Neural cell (in vitro differentiated cells): Measurements from ENCODE around the gene PRTFDC1. TPM values are rescaled to one million over a fixed set of nuclear protein-coding genes. Genes with fewer than 3 reads are reported as not detected.

Source experiments
- H2AFZ ChIP-seq: fragments of 200-600, 300-800 bp; sonication (generic), shearing (Covaris generic); 2 replicates; pipeline ENCODE4 v1.6.0; 2014; ENCODE audit warnings: low read depth, mild to moderate bottlenecking, antibody characterized with exemption, low read length, moderate library complexity
- H3F3A ChIP-seq: fragments of 200-600 bp; shearing (Covaris generic); 2 replicates; pipeline ENCODE4 v1.6.1; 2016; ENCODE audit warnings: mild to moderate bottlenecking, moderate library complexity, mixed read lengths, antibody characterized with exemption, low read length; ENCODE audit not compliant: insufficient read depth, poor library complexity, severe bottlenecking
- H3K27ac ChIP-seq: fragments of 200-600, 300-800 bp; sonication (generic), shearing (Covaris generic); 2 replicates; pipeline ENCODE4 v1.5.1; 2014; ENCODE audit warnings: mild to moderate bottlenecking, low read length, moderate library complexity
- H3K27me3 ChIP-seq: fragments of 300-800, 200-600 bp; sonication (generic), shearing (Covaris generic); 2 replicates; pipeline ENCODE4 v1.6.0; 2014; ENCODE audit warnings: mild to moderate bottlenecking, low read depth, low read length, moderate library complexity; ENCODE audit not compliant: insufficient read depth
- H3K36me3 ChIP-seq: fragments of 300-800, 200-600 bp; sonication (generic), shearing (Covaris generic); 2 replicates; pipeline ENCODE4 v1.5.1; 2014; ENCODE audit warnings: mild to moderate bottlenecking, antibody characterized with exemption, low read length, moderate library complexity; ENCODE audit not compliant: insufficient read depth
- H3K4me2 ChIP-seq: fragments of 300-800, 200-600 bp; sonication (generic), shearing (Covaris generic); 2 replicates; pipeline ENCODE4 v1.6.0; 2014; ENCODE audit warnings: mild to moderate bottlenecking, low read length
- H3K4me3 ChIP-seq: fragments of 300-800, 200-600 bp; sonication (generic), shearing (Covaris generic); 2 replicates; pipeline ENCODE4 v1.5.1; 2014; ENCODE audit warnings: mild to moderate bottlenecking, low read length, moderate library complexity
- H3K79me2 ChIP-seq: fragments of 200-600 bp; shearing (Covaris generic); replicated peaks from 2 replicates; pipeline ENCODE4 v1.6.0; 2014; ENCODE audit warnings: mild to moderate bottlenecking, low read length, moderate library complexity; ENCODE audit not compliant: insufficient read depth
- H3K9ac ChIP-seq: fragments of 300-800, 200-600 bp; sonication (generic), shearing (Covaris generic); 2 replicates; pipeline ENCODE4 v1.6.1; 2016; ENCODE audit warnings: mild to moderate bottlenecking, low read length, mixed read lengths
- H3K9me2 ChIP-seq: fragments of 200-600 bp; shearing (Covaris generic); 2 replicates; pipeline ENCODE4 v1.6.1; 2016; ENCODE audit warnings: mild to moderate bottlenecking, low read length, mixed read lengths; ENCODE audit not compliant: insufficient read depth
- H3K9me3 ChIP-seq: fragments of 200-600, 300-800 bp; sonication (generic), shearing (Covaris generic); 2 replicates; pipeline ENCODE4 v1.6.1; 2016; ENCODE audit warnings: mild to moderate bottlenecking, mixed run types, low read length, moderate library complexity, mixed read lengths
- H4K20me1 ChIP-seq: fragments of 200-600 bp; shearing (Covaris generic); 2 replicates; pipeline ENCODE4 v1.6.1; 2016; ENCODE audit warnings: mild to moderate bottlenecking, mixed run types; ENCODE audit not compliant: insufficient read depth
- EP300 ChIP-seq: fragments of 450-650 bp; conservative IDR thresholded peaks from 2 replicates; pipeline ENCODE4 v1.6.1; 2014; ENCODE audit warnings: antibody characterized with exemption, mild to moderate bottlenecking, moderate library complexity; ENCODE audit not compliant: poor library complexity, severe bottlenecking
- EZH2 ChIP-seq: fragments of 200-600, 300-800 bp; shearing (Covaris generic), sonication (generic); IDR thresholded peaks from 2 replicates; pipeline ENCODE4 v1.6.1; 2014; ENCODE audit warnings: antibody characterized with exemption, low read length, borderline replicate concordance, mild to moderate bottlenecking; ENCODE audit not compliant: insufficient read depth, poor library complexity, severe bottlenecking
- MXI1 ChIP-seq: fragments of 450-650 bp; conservative IDR thresholded peaks from 2 replicates; pipeline ENCODE4 v1.6.1; 2014; ENCODE audit warnings: antibody characterized with exemption, mild to moderate bottlenecking; ENCODE audit not compliant: poor library complexity, severe bottlenecking
- POLR2AphosphoS5 ChIP-seq: IDR thresholded peaks from 2 replicates; pipeline ENCODE4 v1.6.1; 2012
- RAD21 ChIP-seq: fragments of 450-650 bp; conservative IDR thresholded peaks from 2 replicates; pipeline ENCODE4 v1.6.1; 2014; ENCODE audit warnings: antibody characterized with exemption, mild to moderate bottlenecking, moderate library complexity
- REST ChIP-seq: IDR thresholded peaks from 2 replicates; pipeline ENCODE4 v1.6.1; 2012; ENCODE audit warnings: borderline replicate concordance
- SMC3 ChIP-seq: fragments of 450-650 bp; conservative IDR thresholded peaks from 2 replicates; pipeline ENCODE4 v1.6.1; 2014; ENCODE audit warnings: antibody characterized with exemption, mild to moderate bottlenecking, moderate library complexity; ENCODE audit not compliant: poor library complexity
- TAF1 ChIP-seq: IDR thresholded peaks from 2 replicates; pipeline ENCODE4 v1.6.1; 2012; ENCODE audit warnings: low read depth
- polyA plus RNA-seq: library from polyadenylated mRNA; depleted of rRNA; stranded (reverse); fragments of >200 nt; gene quantifications from 2 replicates; pipeline ENCODE4 v1.2.3, GENCODE V29; 2014
- TF ChIP-seq, protein P1 (sequence below): fragments of 450-650 bp; IDR thresholded peaks from 2 replicates; pipeline ENCODE4 v1.5.1; 2014; ENCODE audit warnings: antibody characterized with exemption, mild to moderate bottlenecking, moderate library complexity; ENCODE audit not compliant: poor library complexity, severe bottlenecking

The PRTFDC1 gene
- polyA plus RNA-seq, 1 donor from 2014 or later: 3.4 TPM

- H4K20me1 ChIP-seq: no peaks in the 10 kb centered on the region
- TF ChIP-seq REST (no peak), SMC3 (no peak), POLR2AphosphoS5 (no peak), TAF1 (no peak), EP300 (no peak), RAD21 (no peak), MXI1 (no peak)
- no peak overlapping the region for H3K4me2 ChIP-seq
- H3K27ac ChIP-seq: no peak overlapping the region
- H3K9me2 ChIP-seq: no peaks in the 10 kb centered on the region
- no peak overlapping the region for H3K9ac ChIP-seq
- no peak overlapping the region for H3K4me3 ChIP-seq
- H2AFZ ChIP-seq: no peak overlapping the region
- H3K36me3 ChIP-seq: no peaks in the 10 kb centered on the region
- no peaks in the 10 kb centered on the region for H3K27me3 ChIP-seq
- no peaks in the 10 kb centered on the region for H3K9me3 ChIP-seq
- no peaks in the 10 kb centered on the region for H3F3A ChIP-seq
- H3K79me2 ChIP-seq: no peaks in the 10 kb centered on the region
These were observed 60.6 kb downstream of the PRTFDC1 start for GRCh38 chr10:24891823-24892222.

- no peaks in the 10 kb centered on the region for H3K79me2 ChIP-seq
- no peaks in the 10 kb centered on the region for H3F3A ChIP-seq
- H3K9me3 ChIP-seq: no peaks in the 10 kb centered on the region
- H3K4me2 ChIP-seq: no peak overlapping the region
- H3K36me3 ChIP-seq: no peaks in the 10 kb centered on the region
- H4K20me1 ChIP-seq: no peaks in the 10 kb centered on the region
- no peak overlapping the region for H3K9ac ChIP-seq
- no peak overlapping the region for H3K4me3 ChIP-seq
- H3K9me2 ChIP-seq: no peaks in the 10 kb centered on the region
- H2AFZ ChIP-seq: no peak overlapping the region
- TF ChIP-seq RAD21 (no peak), POLR2AphosphoS5 (no peak), TAF1 (no peak), SMC3 (no peak), MXI1 (no peak)
- no peaks in the 10 kb centered on the region for H3K27me3 ChIP-seq
- H3K27ac ChIP-seq: no peak overlapping the region
These were observed 62.8 kb downstream of the PRTFDC1 start for GRCh38 chr10:24889639-24890038.

DNA sequence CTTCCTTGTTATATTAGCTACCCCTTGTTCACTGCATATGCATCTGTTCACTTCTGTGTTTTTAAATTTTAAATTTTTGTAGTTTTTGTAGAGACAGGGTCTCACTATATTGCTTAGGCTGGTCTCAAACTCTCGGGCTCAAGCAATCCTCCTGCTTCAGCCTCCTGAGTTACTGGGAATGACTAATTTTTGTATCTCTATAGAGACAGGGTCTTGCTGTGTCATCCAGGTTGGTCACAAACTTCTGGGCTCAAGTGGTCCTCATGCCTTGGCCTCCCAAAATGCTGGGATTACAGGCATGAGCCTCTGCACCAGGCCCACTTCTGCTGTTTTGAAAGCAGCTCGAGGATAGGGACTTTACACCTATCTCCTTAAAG is 64.6 kb downstream of the PRTFDC1 start:
- Histone ChIP-seq H3F3A (no peaks in the 10 kb centered on the region), H3K79me2 (no peaks in the 10 kb centered on the region), H3K9ac (no peak overlapping the region), H4K20me1 (no peaks in the 10 kb centered on the region), H3K9me3 (no peaks in the 10 kb centered on the region), H3K36me3 (no peaks in the 10 kb centered on the region), H3K27ac (no peak overlapping the region), H3K9me2 (no peaks in the 10 kb centered on the region), H3K4me3 (no peak overlapping the region), H3K4me2 (no peak overlapping the region), H2AFZ (no peak overlapping the region), H3K27me3 (no peaks in the 10 kb centered on the region)
- no peak for TF ChIP-seq EZH2
- TF ChIP-seq, protein P1, sequence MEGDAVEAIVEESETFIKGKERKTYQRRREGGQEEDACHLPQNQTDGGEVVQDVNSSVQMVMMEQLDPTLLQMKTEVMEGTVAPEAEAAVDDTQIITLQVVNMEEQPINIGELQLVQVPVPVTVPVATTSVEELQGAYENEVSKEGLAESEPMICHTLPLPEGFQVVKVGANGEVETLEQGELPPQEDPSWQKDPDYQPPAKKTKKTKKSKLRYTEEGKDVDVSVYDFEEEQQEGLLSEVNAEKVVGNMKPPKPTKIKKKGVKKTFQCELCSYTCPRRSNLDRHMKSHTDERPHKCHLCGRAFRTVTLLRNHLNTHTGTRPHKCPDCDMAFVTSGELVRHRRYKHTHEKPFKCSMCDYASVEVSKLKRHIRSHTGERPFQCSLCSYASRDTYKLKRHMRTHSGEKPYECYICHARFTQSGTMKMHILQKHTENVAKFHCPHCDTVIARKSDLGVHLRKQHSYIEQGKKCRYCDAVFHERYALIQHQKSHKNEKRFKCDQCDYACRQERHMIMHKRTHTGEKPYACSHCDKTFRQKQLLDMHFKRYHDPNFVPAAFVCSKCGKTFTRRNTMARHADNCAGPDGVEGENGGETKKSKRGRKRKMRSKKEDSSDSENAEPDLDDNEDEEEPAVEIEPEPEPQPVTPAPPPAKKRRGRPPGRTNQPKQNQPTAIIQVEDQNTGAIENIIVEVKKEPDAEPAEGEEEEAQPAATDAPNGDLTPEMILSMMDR: no peak
- TF ChIP-seq POLR2AphosphoS5: no peak
- no peak for TF ChIP-seq MXI1
- no peak for TF ChIP-seq SMC3
- TF ChIP-seq EP300: no peak
- TF ChIP-seq TAF1: no peak
- TF ChIP-seq RAD21: no peak
- TF ChIP-seq REST: no peak
